ENCODE measurements around the gene POTEJ.
"Not testable (repeated sequence)": the region's sequence is repeated elsewhere in the genome, so short reads cannot be mapped to it uniquely, and the experiment has no call there.

DNA sequence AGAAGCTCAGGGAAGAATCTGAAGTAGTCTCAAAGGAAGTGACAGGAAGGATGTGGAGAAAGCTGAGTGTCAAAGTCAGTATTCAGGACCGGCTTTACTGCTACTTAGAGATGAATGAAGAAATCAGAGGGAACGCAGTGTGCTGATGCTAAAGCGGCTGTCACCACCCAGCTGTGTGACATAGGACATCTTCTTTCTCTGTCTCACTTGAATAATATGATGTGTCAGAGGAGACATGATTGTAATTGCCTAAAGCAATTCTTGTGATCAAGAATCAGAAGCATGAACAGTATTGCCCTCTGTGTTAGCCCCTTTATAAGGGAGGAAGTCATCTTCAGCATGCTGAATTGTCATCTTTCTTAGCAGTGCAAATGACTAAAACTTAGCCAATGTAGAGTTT, 92.0 kb downstream of the POTEJ start:
- TF ChIP-seq, protein P1, sequence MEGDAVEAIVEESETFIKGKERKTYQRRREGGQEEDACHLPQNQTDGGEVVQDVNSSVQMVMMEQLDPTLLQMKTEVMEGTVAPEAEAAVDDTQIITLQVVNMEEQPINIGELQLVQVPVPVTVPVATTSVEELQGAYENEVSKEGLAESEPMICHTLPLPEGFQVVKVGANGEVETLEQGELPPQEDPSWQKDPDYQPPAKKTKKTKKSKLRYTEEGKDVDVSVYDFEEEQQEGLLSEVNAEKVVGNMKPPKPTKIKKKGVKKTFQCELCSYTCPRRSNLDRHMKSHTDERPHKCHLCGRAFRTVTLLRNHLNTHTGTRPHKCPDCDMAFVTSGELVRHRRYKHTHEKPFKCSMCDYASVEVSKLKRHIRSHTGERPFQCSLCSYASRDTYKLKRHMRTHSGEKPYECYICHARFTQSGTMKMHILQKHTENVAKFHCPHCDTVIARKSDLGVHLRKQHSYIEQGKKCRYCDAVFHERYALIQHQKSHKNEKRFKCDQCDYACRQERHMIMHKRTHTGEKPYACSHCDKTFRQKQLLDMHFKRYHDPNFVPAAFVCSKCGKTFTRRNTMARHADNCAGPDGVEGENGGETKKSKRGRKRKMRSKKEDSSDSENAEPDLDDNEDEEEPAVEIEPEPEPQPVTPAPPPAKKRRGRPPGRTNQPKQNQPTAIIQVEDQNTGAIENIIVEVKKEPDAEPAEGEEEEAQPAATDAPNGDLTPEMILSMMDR (IDR thresholded peaks at IDR 0.05): not testable (repeated sequence)
- not testable (repeated sequence) for TF ChIP-seq EZH2 (IDR thresholded peaks at IDR 0.05; ENCODE audit: borderline replicate concordance, insufficient read depth, low read depth, low read length, poor library complexity, severe bottlenecking)

Data from B cell (primary cell).